ENCODE data around the gene HSD17B2.

The HSD17B2 gene

DNA sequence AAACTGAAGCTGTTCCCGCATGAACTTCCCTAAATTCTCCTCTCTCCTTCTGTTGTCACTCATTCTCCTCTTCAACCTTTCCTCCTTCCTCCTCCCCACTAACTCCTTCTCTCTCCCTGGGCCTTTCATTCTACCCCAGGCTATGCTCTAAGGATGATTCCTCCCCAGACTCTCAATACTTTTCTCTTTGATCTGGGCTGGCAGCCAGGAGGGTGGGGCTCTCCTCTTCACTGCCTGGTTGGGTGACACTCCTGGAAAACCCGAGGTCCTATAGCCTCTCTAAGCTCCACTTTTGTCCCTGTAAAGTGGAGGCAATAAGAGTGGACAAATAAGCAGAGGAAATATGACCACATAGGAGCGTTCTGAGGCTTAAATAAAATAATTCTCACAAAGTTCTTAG is 46.2 kb downstream of the HSD17B2 start:
- TF ChIP-seq, protein P1, sequence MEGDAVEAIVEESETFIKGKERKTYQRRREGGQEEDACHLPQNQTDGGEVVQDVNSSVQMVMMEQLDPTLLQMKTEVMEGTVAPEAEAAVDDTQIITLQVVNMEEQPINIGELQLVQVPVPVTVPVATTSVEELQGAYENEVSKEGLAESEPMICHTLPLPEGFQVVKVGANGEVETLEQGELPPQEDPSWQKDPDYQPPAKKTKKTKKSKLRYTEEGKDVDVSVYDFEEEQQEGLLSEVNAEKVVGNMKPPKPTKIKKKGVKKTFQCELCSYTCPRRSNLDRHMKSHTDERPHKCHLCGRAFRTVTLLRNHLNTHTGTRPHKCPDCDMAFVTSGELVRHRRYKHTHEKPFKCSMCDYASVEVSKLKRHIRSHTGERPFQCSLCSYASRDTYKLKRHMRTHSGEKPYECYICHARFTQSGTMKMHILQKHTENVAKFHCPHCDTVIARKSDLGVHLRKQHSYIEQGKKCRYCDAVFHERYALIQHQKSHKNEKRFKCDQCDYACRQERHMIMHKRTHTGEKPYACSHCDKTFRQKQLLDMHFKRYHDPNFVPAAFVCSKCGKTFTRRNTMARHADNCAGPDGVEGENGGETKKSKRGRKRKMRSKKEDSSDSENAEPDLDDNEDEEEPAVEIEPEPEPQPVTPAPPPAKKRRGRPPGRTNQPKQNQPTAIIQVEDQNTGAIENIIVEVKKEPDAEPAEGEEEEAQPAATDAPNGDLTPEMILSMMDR (conservative IDR thresholded peaks at IDR 0.05), result no peak
- TF ChIP-seq ZFX (IDR thresholded peaks at IDR 0.05), result no peak
- H3K27ac ChIP-seq, result no peak overlapping the region

DNA sequence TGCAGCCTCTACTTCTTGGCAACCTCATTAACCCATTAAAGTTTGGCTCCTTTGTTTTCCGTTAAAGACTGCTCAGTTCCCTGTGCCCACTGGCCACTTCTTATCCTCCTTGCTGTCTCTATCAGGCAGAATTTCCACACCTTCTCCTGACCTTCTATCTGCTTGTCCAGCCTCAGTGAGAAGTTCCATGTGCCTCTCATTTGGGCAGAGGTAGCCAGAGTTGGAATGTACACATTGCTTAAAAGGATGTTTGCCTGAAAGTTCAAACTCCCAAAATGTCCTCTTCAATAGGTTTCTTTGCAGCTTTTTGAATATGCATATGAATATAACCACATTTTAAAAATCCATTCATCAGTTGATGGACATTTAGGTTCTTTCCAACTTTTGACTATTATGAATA is 47.0 kb downstream of the HSD17B2 start:
- TF ChIP-seq ZFX (IDR thresholded peaks at IDR 0.05), result no peak
- TF ChIP-seq, protein P1 (conservative IDR thresholded peaks at IDR 0.05), result no peak
- no peak overlapping the region for H3K27ac ChIP-seq

DNA sequence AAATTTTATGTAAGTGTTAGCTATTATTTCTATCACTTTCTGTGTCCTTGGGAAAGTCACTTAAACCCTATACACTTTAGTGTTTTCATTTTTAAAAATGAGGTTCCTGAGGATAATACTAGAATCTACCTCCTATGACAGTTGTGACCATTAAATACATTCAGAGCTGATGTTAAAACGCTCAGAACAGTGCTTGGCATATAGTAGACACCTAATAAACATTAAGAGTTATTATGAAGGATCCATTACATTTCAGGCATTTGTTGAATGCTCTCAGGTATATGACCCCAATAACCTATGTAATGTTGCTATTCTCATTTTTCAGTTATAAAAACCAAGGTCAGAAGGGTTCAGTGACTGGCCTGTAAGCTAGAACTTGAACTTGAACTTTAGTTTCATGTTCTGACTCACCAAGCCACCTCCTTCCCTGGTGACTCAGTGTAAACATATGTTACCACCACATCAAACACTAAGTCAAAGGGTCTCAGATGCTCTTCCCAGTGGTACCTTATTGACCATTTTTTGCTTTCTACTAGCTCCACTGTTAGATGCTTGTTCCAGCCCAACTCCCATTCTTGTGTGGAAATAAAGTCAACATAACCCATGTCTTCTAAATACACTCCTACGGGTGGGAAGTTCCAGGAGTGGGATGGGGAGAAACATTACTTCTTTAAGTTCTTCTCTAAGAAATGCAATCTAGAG is 47.6 kb downstream of the HSD17B2 start:
- no peak for TF ChIP-seq ZFX (IDR thresholded peaks at IDR 0.05)
- TF ChIP-seq, protein P1 (conservative IDR thresholded peaks at IDR 0.05), result no peak
- H3K27ac ChIP-seq, result no peak overlapping the region

DNA sequence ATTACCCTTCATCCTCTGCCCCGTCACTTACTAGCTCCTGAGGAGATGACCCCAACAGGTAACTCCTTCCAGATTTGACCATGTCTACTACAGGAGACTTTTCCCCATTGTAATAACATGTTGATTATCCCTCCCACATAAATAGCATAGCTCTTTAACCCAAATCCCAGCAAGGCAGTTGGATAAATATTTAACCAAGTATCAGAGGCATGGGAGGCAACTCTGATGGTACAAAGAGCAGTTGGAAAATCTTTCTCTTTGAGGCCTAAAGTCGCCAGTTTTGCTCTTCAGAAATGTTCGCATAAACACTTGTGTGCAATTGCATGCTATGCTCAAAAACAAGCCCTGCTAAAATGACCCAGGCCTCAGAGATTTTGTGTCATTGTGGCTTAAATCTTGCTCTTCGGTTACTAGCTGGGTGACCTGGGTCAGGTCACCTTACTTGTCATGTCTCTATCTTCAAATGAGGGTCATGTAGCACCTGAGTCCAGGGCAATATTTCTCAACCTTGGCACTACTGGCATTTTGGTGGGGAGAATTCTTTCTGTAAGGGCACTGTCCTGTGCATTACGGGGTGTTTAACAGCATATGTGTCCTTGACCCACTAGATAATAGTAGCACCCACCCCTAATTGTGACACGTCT is 48.8 kb downstream of the HSD17B2 start:
- H3K27ac ChIP-seq, result no peak overlapping the region
- no peak for TF ChIP-seq ZFX (IDR thresholded peaks at IDR 0.05)
- TF ChIP-seq, protein P1 (conservative IDR thresholded peaks at IDR 0.05), result no peak

DNA sequence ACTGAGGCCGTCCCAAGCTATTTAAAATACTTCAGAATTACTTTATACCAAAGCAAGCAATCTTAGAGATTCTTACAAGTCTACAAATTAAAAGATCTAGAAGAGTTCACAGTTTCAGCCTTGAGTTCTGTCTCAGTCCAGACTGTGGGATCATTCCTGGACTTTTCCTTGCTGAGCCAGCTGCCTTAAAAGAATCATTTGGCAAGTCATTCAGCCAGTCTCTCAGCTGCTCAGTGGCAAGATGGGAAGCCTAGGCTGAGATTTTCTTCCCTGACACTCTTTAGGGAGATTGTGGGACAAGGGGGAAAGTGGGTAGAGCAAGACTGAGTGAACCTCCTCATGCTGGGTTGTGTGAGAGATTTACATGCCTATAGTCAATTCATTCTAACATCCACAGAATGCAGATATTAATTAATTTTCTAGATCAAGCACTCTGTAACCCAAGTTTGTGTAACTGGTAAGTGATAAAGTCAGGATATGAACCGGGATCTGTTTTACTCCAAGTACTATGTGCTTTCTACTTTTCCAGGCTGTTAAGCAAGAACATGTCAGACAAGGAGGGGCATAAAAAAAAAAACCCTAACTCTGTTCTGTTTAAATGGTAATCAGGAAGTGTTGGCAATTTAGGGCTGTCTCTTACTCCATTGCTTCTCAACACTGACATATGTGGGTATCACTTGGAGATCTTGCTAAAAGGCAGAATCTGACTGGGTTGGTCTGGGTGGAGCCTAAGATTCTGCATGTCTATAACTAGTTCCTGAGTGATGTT is 50.1 kb downstream of the HSD17B2 start:
- no peak overlapping the region for H3K27ac ChIP-seq
- TF ChIP-seq, protein P1 (conservative IDR thresholded peaks at IDR 0.05), result no peak
- no peak for TF ChIP-seq ZFX (IDR thresholded peaks at IDR 0.05)

DNA sequence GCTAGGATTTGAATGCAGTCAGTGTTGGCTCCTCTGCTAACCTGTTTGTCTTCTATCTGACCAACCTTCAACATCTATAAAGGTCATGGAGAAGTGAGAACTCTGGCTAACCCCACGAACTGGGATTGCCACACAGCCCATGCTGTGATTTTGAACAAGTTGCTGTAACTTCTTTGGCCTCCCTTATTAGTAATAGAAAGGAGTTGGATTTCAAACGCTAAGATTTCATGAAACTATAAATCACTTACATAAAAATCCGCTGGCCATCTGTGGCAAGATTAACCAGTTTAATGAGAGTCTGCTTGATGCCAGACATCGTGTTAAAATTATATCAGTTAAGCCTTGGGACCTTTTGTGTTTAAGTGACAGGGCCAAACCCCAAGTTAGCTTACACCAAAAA is 53.4 kb downstream of the HSD17B2 start:
- TF ChIP-seq ZFX (IDR thresholded peaks at IDR 0.05), result no peak
- TF ChIP-seq, protein P1 (conservative IDR thresholded peaks at IDR 0.05), result no peak

DNA sequence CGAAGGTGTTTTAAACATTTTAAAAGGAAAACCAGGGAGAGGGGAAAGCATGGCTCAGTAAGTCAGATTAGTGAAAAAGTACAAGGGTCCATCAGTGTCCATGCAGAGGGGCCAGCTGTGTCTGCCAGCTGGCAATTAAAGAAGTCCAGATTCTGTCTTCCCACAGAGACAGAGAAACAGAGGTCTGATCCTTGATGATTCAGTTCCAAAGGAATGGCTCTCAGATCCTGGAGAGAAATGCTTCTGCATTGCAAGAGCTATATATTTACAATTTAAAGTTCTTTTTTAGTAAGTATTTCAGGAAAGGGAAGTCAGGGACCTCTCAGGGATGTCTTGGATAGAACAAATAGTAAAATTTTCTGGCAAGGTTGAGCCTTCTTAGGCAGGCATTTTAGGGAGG is 56.2 kb downstream of the HSD17B2 start:
- TF ChIP-seq, protein P1 (conservative IDR thresholded peaks at IDR 0.05), result no peak
- TF ChIP-seq ZFX (IDR thresholded peaks at IDR 0.05), result no peak
- H3K27ac ChIP-seq, result no peak overlapping the region

More for the DNA sequence above, 53.4 kb downstream of the HSD17B2 start:
- no peak overlapping the region for H3K27ac ChIP-seq
